Calu3 (cell line): ENCODE results near the gene OSBPL5. TPM values are rescaled to one million over a fixed set of nuclear protein-coding genes. Genes with fewer than 3 reads are reported as not detected.

Experiments used
- BruUV-seq: library from RNA; stranded (reverse); fragments of 400-500 nt; replicated peaks from 2 replicates; lab custom pipeline; 2021; lab: Mats Ljungman, UMichigan
- CTCF ChIA-PET: fragments of 300-600 bp; sonication (Branson Sonifier 250); formaldehyde crosslinking; loops from one replicate; lab custom pipeline; 2022; ENCODE audit warnings: antibody characterized with exemption; lab: Charles Lee
- DNase-seq: peaks from one replicate; pipeline ENCODE4 v3.0.0; 2022
- H3K27ac Mint-ChIP-seq: one replicate; pipeline ENCODE4 v1.8.0; 2022; ENCODE audit warnings: mixed read lengths; ENCODE audit not compliant: unreplicated experiment
- H3K27me3 Mint-ChIP-seq: one replicate; pipeline ENCODE4 v1.8.0; 2022; ENCODE audit warnings: mixed read lengths; ENCODE audit not compliant: unreplicated experiment
- H3K36me3 Mint-ChIP-seq: one replicate; pipeline ENCODE4 v1.8.0; 2022; ENCODE audit warnings: mild to moderate bottlenecking, moderate library complexity, mixed read lengths; ENCODE audit not compliant: insufficient read depth, unreplicated experiment
- H3K4me1 Mint-ChIP-seq: one replicate; pipeline ENCODE4 v1.8.0; 2022; ENCODE audit warnings: mild to moderate bottlenecking, low read depth, mixed read lengths; ENCODE audit not compliant: unreplicated experiment
- H3K4me3 Mint-ChIP-seq: one replicate; pipeline ENCODE4 v1.8.0; 2022; ENCODE audit warnings: mild to moderate bottlenecking, low read depth, moderate library complexity, mixed read lengths; ENCODE audit not compliant: unreplicated experiment
- H3K9me3 Mint-ChIP-seq: one replicate; pipeline ENCODE4 v1.8.0; 2022; ENCODE audit warnings: low read depth, mixed read lengths; ENCODE audit not compliant: unreplicated experiment
- CTCF ChIP-seq: fragments of 200-600 bp; IDR thresholded peaks from one replicate; pipeline ENCODE4 v1.8.0; 2022; ENCODE audit warnings: antibody characterized with exemption; ENCODE audit not compliant: unreplicated experiment
- intact Hi-C: fragments of 100-400 bp; cut with micrococcal nuclease; formaldehyde crosslinking; loops from one replicate; pipeline ENCODE4 v1.10.0; 2022; ENCODE audit not compliant: unreplicated experiment
- total RNA-seq: library from RNA; stranded (reverse); gene quantifications from 2 replicates; pipeline ENCODE4 v1.2.3, GENCODE V29; 2022

OSBPL5 gene
- total RNA-seq, 1 experiment from 2014 or later: 7.1 TPM

GRCh38 chr11:3111919-3112690 lies 53.0 kb downstream of the OSBPL5 start:
- DNase-seq: no peak
- no TSS peak for BruUV-seq
- CTCF ChIA-PET: interaction anchor here (0.8 kb wide), 1 partner anchor 20 kb away, joined by 3 read pairs; no protein-coding TSS in a partner anchor
- intact Hi-C loops: no loop called here
- H3K9me3 Mint-ChIP-seq: peaks cover 6% of the 10 kb centered on the region
- H3K27me3 Mint-ChIP-seq: no peaks in the 10 kb centered on the region
- no peak overlapping the region for H3K4me3 Mint-ChIP-seq
- peaks cover 5% of the 10 kb centered on the region for H3K36me3 Mint-ChIP-seq
- no peaks in the 10 kb centered on the region for H3K4me1 Mint-ChIP-seq
- TF ChIP-seq CTCF: no peak
- no peak overlapping the region for H3K27ac Mint-ChIP-seq

GRCh38 chr11:3111466-3111865 lies 53.6 kb downstream of the OSBPL5 start:
- Mint-ChIP-seq H3K27ac (no peak overlapping the region), H3K4me1 (no peaks in the 10 kb centered on the region), H3K9me3 (peaks cover 6% of the 10 kb centered on the region), H3K27me3 (peaks cover 1% of the 10 kb centered on the region), H3K4me3 (no peak overlapping the region), H3K36me3 (peaks cover 5% of the 10 kb centered on the region)
- CTCF ChIA-PET: interaction anchor here (0.6 kb wide), 1 partner anchor 13 kb away, joined by 5 read pairs; no protein-coding TSS in a partner anchor
- no TSS peak for BruUV-seq
- DNase-seq: no peak
- intact Hi-C loops: no loop called here
- TF ChIP-seq CTCF: no peak

- no peaks in the 10 kb centered on the region for H3K4me1 Mint-ChIP-seq
- no peak for DNase-seq
- H3K4me3 Mint-ChIP-seq: no peak overlapping the region
- peaks cover 15% of the 10 kb centered on the region for H3K27me3 Mint-ChIP-seq
- BruUV-seq: no TSS peak
- no peak overlapping the region for H3K27ac Mint-ChIP-seq
- peaks cover 6% of the 10 kb centered on the region for H3K9me3 Mint-ChIP-seq
- peak; percentile 34 for TF ChIP-seq CTCF
- intact Hi-C loops: no loop called here
- CTCF ChIA-PET: no interaction called here
- peaks cover 5% of the 10 kb centered on the region for H3K36me3 Mint-ChIP-seq
Measured at GRCh38 chr11:3109921-3110706, 55.0 kb downstream of the OSBPL5 start.

- H3K9me3 Mint-ChIP-seq: peaks cover 6% of the 10 kb centered on the region
- BruUV-seq: no TSS peak
- intact Hi-C loops: no loop called here
- H3K36me3 Mint-ChIP-seq: peaks cover 5% of the 10 kb centered on the region
- no peak for TF ChIP-seq CTCF
- no peaks in the 10 kb centered on the region for H3K4me1 Mint-ChIP-seq
- DNase-seq: no peak
- H3K4me3 Mint-ChIP-seq: no peak overlapping the region
- CTCF ChIA-PET: no interaction called here
- peaks cover 18% of the 10 kb centered on the region for H3K27me3 Mint-ChIP-seq
- no peak overlapping the region for H3K27ac Mint-ChIP-seq
Measured at GRCh38 chr11:3109434-3109833, 55.7 kb downstream of the OSBPL5 start.
